RKO (cell line): ENCODE data around the gene SLC7A6OS.
"Not testable (repeated sequence)": the region's sequence is repeated elsewhere in the genome, so short reads cannot be mapped to it uniquely, and the experiment has no call there.

Experiments
- DNase-seq: peaks from one replicate; pipeline ENCODE4 v3.0.0-alpha.2; 2016; ENCODE audit warnings: low spot score

SLC7A6OS gene

DNA sequence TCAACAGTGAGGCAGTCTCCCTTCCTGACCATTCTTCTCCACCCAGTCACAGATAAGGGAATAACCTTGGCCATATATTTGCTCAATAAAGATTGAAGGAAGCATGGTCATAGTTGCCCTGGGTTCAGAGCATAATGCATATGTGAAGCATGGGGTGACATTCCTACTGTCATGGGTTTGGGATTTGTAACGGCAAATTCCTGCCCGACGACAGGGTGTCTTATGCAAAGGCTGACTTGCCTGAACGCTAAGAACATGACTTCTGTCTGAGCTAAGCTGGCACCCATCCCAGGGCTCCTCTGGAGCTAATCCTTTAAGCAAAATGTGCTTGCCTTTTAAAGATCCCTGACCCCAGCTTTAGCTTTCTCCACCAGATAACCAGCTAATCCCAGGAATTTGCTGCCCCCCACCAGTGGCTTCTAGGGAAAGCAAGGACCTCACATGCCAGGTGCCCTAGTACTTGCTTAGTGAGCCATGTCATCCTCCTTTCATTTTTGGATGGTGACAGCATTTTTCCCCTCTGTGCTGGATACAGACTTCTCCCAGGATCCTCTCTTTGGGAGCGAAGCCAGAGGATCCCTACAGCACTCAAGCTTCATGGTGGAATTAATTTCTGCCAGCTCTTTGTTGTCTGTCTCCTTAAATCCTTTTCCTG, 11.7 kb downstream of the SLC7A6OS start:
- peak; percentile 51 for DNase-seq

DNA sequence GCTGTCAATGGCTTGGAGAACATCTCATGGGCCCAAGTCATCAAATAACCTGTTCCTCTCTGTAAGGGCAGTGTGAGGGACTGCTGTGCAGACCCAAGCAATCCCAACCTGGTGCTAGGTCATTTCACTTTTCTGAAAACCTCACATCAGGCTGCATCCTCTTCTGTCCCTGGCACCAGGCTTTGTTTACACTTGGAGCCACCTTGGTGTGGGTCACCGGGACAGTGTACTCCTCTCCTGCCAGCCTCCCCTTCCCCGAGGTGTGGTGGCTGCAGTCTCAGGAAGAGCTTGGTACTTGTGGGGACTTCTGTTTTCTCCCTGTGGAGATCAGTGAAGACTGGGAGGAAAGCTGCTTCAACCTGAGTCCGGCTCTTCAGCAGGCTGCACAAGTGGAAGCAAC, 12.4 kb downstream of the SLC7A6OS start:
- DNase-seq: no peak

DNA sequence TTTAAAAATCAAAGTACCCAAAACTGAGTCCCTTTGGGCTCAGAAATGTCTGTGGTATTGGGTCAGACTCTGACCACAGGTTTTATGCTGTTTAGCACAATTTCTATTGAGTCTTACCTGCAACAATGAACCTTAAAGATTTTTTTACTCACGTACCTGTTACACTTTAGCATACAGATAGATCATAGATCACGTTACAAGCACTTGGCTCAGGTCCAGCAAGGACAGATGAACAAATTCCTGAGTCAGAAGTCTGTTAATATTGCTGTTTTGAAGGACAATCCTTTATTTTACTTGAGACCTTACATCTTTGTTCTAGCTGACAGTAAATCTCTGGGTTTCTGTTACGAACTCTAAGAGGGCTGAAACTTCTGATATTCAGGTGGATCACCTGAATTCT, 12.8 kb downstream of the SLC7A6OS start:
- no peak for DNase-seq

DNA sequence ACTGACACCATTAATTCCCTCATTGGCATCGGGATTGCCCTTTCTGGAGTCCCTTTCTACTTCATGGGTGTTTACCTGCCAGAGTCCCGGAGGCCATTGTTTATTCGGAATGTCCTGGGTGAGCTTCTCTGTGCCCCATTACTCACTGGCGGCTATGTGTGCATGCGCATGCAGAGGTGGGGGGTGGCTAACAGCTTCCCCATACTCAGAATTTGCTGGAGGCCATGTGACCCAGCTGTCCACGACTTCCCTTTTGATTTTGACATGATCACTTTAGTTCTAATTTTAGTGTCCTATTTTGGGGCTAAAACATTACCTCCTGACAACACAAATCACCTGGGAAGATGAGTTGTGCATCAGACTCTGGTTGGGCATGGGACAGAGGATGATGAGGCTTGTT, 14.1 kb downstream of the SLC7A6OS start:
- DNase-seq: no peak

DNA sequence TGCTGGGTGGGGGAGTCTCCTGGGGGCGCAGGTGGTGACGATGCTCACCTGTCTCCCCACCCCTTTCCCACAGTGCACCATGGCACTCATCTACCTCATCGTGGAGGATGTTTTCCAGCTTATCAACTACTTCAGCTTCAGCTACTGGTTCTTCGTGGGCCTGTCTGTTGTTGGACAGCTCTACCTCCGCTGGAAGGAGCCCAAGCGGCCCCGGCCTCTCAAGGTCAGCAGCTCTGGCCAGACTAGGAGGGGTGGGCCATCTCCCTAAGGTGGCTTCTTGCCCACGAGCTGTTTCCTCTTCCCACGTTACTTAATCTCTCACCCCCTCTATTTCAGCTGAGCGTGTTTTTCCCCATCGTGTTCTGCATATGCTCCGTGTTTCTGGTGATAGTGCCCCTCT, 14.5 kb downstream of the SLC7A6OS start:
- DNase-seq: no peak

DNA sequence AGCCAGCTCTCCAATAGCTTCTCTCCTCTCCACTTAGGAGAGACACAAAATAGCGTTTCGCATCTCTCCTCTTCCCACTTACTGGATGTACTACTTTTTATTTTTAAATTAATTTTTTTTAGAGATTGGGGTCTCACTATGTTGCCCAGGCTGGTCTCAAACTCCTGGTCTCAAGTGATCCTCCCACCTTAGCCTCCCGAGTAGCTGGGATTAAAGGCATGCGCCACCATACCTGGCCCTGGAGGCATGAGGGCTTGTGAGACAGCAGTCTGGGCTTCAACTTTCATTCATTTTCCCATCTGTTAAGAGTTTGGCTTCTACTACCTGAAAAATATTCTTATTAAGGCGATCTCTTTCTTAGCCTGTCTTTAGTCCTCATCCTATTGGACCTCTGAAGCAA, 18.3 kb downstream of the SLC7A6OS start:
- DNase-seq: no peak

DNA sequence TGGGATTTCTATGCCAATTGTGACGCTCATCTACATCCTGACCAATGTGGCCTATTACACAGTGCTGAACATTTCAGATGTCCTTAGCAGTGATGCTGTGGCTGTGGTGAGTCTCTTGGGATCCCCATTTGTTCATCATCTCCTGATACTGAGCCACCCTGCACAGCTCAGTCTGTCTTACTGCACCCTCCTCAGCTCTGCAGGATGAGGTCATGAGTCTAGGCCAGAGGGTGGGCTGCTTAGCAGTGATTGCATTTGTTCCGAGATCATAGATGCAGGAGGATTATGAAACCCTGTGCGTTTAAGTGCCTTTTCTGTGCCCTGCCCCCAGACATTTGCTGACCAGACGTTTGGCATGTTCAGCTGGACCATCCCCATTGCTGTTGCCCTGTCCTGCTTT, 19.5 kb downstream of the SLC7A6OS start:
- no peak for DNase-seq

DNA sequence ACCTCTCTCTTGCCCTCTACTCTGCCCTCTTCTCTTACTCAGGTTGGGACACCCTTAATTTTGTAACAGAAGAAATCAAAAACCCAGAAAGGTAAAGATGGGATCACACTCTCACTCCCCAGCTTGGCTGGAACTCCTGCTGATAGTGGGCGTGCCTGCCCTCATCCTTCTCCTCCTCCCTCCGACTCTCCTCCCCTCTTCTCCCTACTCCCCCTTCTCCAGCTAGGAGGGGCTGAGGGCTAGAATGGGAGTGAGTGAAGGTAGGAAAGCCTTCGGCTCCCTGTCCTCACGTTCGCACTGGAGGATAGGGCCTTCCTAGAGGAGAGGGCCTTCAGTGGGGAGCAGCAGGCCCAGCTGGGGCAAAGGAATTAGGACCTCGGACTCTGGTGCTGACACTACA, 20.3 kb downstream of the SLC7A6OS start:
- no peak for DNase-seq

DNA sequence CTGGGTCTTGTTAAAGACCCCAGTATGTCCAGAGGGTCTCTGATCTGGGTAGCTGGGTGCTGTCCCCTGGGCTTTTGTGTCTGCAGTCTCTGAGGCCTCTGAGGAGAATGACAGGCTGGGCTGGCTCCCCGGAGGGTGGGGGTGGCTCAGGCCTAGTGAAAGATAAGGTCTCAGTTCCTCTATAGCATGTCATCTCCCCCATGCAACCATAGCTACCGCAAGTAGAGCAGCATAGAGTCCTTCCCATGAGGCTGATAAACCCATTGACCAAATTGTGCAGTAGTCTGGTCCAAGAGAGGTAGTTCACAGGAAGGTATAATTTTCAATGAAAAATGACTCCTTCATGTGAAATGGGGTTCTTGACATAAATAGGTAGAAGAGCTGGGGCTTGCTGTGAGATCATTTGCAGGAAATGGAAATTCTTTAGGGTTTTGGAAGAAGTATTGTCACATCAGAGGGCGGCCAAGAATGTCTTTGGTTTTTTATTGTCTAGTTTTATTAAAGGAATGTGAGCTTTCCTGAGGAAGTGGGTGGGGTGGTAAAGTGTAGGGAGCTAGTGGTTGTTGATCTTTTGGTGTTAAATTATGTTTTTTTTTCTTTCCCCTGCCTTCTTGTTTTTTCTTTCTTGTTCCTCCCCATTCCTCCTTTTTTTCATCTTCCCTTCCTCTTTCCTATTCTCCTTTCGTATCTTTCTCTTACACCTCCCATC, 21.0 kb downstream of the SLC7A6OS start:
- no peak for DNase-seq

DNA sequence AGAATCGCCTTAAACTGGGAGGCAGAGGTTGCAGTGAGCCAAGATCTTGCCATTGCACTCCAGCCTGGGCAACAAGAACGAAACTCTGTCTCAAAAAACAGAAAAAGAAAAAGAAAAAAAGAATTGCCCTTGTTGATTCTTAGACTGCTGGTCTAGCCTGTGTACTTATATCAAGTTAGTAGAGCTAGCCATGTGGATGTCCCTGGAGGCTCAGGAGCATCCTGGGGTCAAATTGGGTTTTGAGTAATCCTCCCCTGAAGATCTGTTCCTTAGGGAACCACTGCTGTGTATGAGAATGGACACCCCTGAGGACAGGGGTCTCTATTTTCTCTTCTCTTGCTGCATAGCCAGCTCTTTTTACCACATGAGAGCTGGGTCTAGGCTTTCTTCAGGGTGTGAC, 21.5 kb downstream of the SLC7A6OS start:
- no peak for DNase-seq

DNA sequence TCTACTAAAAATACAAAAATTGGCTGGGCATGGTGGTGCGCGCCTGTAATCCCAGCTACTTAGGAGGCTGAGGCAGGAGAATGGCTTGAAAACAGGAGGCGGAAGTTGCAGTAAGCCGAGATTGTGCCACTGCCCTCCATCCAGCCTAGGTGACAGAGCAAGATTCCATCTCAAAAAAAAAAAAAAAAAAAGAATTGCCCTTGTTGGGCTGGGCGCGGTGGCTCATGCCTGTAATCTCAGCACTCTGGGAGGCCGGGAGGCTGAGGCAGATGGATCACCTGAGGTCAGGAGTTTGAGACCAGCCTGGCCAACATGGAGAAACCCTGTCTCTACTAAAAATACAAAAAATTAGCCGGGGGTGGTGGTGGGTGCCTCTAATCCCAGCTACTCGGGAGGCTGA, 21.9 kb downstream of the SLC7A6OS start:
- not testable (repeated sequence) for DNase-seq

DNA sequence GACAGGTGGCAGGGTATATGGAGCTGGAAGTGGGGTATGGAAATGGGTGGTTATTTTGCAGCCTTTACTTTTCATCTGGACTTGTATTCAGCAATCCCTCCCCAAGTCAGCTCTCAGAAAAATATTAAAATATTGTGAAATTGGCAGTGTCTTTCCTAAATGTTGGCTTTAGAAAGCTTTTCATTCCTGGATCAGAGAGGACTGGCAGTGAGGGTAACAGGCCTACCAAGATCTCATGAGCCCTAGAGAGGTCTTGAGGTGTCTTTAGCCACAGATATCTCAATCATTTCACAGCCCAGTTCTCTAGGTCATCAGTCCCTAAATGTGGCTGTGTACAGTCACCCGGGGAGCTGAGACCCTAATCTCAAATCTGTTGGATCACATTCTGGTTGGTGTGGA, 22.5 kb downstream of the SLC7A6OS start:
- DNase-seq: no peak

DNA sequence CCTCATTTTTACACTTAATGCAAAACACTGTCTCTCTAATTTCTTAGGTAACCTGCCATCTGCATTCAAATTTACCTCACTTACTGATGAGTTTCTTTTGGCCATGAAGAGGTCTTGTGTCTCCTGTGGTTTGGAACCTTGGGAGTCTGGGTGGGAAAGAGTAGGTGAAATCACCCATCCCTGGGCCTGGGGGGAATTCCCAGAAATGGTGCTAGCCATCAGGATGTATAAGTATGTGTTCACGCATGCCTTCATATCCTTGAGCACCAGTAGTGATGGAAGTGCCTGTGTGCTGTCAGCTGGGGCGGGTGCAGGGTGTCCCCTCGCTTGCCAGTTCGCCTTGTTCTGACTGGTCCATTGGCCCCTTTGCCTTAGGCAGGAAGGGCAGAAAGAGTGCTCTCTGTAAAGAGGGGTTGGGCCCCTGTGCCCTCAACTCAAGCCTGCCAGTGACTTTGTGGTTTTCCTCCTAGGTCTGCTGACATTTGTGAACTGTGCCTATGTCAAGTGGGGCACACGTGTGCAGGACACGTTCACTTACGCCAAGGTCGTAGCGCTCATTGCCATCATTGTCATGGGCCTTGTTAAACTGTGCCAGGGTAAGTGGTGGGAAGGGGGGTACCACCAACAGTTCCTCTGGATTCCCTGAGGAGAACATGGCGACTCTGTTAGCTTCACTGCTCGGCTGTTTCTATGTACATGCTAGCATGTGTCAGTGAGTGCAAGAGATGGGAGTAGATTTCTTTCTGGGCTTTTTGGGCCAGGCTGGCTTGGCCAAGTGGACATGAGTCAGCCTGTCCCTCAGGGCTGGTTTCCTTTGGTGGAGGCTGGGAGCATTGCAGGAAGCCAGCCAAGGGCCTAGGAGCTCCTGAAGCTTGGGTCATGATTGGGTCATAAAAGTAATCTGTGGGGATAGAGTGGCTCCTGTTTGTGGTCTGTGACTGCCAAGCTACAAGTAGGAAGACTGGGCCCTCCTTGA, 23.2 kb downstream of the SLC7A6OS start:
- DNase-seq: peak; percentile 40

DNA sequence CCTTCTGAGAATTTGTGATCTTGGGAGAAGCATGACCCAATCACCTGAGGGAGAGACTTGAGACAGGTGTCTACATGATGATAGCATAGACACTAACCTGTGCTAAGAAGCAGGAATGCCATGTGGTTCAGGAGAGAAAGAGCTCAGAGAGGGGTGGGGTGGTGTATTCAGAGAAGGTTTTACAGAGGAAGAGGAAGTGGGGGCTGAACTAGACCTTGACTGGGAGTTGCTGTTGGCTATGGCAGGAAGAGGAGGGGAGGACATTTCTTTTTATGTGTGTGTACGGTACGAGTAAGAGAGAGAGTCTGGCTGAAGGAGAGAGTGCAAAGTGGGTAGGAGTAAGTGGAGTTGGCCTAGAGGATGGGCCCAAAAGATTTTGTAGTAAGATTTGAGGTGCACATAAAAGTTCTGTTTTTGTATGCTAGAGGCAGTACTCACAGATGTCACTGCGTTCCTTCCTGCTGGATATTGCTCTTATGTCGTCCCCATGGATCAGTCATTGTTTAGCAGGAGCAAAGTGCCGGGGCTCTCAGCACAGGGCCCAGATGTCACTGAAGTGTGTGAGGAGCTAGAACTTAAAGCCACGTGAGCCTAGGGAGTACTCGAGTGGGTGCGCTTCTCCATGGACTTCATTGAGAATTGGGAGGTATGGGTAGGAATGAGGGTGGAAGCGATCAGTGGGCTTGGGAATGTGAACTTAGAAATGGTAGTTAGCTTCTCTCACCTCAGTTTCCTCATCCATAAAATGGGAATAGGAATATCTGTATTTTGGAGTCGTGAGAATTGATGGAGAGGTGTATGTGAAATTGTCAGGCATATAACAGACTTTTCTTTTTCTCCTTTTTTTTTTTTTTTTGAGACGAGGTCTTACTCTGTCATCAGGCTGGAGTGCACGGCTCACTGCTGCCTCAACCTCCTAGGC, 24.3 kb downstream of the SLC7A6OS start:
- DNase-seq: no peak

DNA sequence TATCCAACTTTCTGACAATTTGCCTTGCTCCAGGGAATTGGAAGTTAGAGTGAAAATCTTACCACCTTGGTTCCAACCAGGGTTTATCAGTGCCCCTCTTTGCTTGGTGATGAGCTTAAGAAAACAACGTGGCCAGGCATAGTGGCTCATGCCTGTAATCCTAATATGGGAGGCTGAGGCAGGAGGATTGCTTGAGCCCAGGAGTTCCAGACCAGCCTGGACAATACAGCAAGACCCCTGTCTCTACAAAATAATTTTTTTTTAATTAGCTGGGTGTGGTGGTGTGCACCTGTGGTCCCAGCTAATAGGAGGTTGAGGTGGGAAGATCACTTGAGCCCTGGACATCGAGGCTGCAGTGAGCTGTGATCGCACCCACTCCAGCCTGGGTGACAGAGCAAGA, 25.1 kb downstream of the SLC7A6OS start:
- no peak for DNase-seq

DNA sequence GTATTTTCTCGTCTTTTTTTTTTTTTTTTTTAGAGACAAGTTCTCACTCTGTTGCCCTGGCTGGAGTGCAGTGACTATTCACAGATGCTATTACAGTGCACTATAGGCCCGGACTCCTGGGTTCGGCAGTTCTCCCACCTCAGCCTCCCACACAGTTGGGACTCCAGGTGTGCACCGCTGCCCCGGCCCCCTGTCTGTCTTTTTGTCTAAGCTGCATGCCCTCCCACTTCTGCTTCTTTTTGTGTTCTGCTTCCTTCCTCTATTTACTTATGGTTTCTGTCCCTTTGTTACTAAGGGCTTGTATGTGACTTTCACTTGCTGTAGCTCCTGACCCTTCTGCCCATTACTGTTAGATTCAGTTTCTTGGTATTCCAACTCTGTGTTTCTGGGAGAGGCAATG, 25.9 kb downstream of the SLC7A6OS start:
- DNase-seq: no peak

DNA sequence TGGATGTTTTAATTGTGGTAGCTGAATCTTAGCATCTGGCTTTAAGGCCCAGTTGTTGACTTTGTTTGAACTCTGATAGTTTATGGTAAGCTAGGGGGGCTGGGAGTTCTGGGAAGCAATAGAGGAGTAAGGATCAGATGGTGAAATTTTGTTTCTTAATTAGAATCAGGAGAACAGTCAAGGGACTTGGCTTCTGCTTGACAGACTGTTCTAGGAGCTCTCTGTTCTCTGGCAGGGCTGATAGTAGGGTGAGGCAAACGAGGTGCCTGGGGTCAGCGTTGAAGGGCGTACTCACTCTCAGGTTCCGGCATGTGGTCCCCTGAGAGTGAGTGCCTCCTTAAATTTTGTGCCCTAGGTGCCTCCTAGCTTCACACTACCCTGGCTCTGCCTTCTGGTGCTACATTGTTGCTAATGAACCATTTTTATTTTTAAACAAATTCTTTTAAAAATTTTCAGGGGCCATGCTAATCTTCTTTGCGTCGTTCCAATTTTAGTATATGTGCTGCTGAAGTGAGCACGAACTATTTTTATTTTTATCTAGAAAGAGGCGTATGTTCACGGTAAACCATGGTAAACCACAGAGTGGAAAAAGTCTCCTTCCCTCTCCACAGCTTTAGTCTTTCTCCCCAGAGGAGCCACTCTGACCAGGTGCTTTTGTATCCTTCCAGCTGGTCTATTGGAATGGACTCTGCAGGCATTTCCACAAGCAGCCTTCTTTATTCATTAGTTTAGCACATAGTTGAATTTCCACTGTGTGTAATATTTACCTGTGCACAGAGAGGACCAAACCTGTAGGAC, 26.7 kb downstream of the SLC7A6OS start:
- no peak for DNase-seq

DNA sequence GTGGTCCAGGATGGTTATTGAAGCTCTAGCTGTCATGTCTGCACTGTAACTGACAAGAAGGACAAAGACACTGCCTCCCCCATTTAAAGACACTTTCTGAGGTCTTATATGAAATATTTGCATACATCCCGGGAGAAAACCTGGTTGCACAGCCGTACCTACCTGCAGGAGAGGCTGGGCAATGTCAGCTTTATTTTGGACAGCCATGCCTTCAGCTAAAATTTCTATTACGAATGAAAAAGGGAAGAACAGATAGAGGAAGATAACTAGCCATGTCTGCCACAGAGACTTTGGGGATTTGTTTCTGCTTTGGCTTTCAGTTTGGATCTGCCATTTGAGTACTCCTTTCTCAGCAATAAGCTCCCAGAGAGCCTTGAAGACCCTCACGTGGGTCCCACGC, 27.4 kb downstream of the SLC7A6OS start:
- no peak for DNase-seq

DNA sequence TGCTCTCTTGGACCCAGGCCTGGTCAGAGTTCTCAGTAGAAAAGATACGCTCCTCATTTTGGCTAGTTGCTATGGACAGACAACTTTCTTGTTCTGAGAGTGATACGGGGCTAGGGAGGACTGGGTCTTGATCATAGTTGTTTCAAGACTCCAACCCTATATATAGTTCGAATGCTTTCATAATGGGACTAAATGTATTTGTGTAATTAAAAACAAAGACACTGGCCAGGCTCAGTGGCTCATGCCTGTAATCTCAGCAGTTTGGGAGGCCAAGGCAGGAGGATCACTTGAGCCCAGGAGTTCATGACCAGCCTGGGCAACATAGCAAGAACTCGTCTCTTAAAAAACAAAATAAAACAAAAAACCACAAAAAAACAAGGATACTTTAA, 28.7 kb downstream of the SLC7A6OS start:
- no peak for DNase-seq

DNA sequence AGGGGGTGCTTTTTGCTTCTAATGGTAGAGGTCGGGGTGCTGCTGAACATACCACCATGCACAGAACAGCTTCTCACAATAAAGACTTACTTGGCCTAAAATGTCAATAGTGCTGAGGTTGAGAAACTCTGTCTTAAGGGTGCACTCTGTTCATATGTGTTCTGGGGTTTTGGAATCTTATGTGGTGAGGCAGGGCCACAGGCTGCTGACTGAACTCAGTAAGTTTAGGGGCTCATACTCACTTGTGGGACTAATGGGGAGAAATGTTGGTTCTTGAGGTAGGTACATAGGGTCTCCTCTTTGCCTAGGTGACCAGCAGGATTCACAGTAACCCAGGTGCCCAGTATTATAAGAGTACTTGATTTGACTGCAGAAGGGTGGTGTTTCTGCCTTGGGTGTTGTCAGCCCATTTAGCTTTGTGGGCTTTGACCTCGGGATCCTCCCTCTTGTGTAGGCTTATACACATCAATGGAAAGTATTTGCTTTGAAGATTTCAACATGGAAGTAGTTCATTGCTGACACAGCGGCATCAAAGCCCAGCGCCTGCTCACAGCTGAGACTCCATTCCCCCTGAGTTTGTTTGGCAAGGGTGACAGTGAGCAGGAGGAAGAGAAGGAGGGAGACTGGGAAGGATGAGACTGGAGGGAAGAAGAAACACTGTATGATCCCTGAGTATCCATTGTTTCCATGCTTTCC, 29.2 kb downstream of the SLC7A6OS start:
- DNase-seq: no peak
